Measurements from ENCODE around the gene AANAT. TPM values are rescaled to one million over a fixed set of nuclear protein-coding genes. Genes with fewer than 3 reads are reported as not detected.

The AANAT gene
- 0.17 TPM in 1 of 2 replicates, not detected in the other for total RNA-seq (2014; rRNA removed; shearing (Covaris generic))

- peak; percentile 83 for DNase-seq
- Histone ChIP-seq H3K4me3 (ENCODE audit: insufficient read depth, low read depth, low read length) (no peak within 1 kb of the TSS), H3K36me3 (replicated peaks; ENCODE audit: control insufficient read depth, insufficient read depth, low read length) (no peaks in the 10 kb centered on the region), H3K27me3 (ENCODE audit: control insufficient read depth, insufficient read depth, low read length) (no peaks in the 10 kb centered on the region; the same call in 1 of the 2 replicates)
These were observed at the start of gene AANAT for GRCh38 chr17:76467366-76467765. AANAT (plus strand) TSS chr17:76467603; CDS start chr17:76468747, 1,144 bp downstream.

GRCh38 chr17:76419576-76420260 lies 47.7 kb upstream of the AANAT start:
- DNase-seq, result no peak
- Histone ChIP-seq H3K4me3 (ENCODE audit: insufficient read depth, low read depth, low read length) (no peak overlapping the region), H3K36me3 (replicated peaks; ENCODE audit: control insufficient read depth, insufficient read depth, low read length) (peaks cover 1% of the 10 kb centered on the region; the same call in 1 of the 2 replicates), H3K27me3 (ENCODE audit: control insufficient read depth, insufficient read depth, low read length) (no peaks in the 10 kb centered on the region)

GRCh38 chr17:76420356-76421043 lies 46.9 kb upstream of the AANAT start:
- Histone ChIP-seq H3K4me3 (ENCODE audit: insufficient read depth, low read depth, low read length) (no peak overlapping the region), H3K36me3 (replicated peaks; ENCODE audit: control insufficient read depth, insufficient read depth, low read length) (peaks cover 1% of the 10 kb centered on the region; the same call in 1 of the 2 replicates), H3K27me3 (ENCODE audit: control insufficient read depth, insufficient read depth, low read length) (no peaks in the 10 kb centered on the region)
- no peak for DNase-seq

- peak; percentile 60 for DNase-seq
- Histone ChIP-seq H3K27me3 (ENCODE audit: control insufficient read depth, insufficient read depth, low read length) (no peaks in the 10 kb centered on the region), H3K36me3 (replicated peaks; ENCODE audit: control insufficient read depth, insufficient read depth, low read length) (peaks cover 1% of the 10 kb centered on the region; the same call in 1 of the 2 replicates), H3K4me3 (ENCODE audit: insufficient read depth, low read depth, low read length) (no peak overlapping the region)
These were observed 46.4 kb upstream of the AANAT start for GRCh38 chr17:76421044-76421407.

GRCh38 chr17:76422406-76422805 lies 45.0 kb upstream of the AANAT start:
- Histone ChIP-seq H3K36me3 (replicated peaks; ENCODE audit: control insufficient read depth, insufficient read depth, low read length) (peaks cover 1% of the 10 kb centered on the region; the same call in 1 of the 2 replicates), H3K27me3 (ENCODE audit: control insufficient read depth, insufficient read depth, low read length) (no peaks in the 10 kb centered on the region), H3K4me3 (ENCODE audit: insufficient read depth, low read depth, low read length) (no peak overlapping the region)
- DNase-seq, result no peak

GRCh38 chr17:76422860-76423259 lies 44.5 kb upstream of the AANAT start:
- Histone ChIP-seq H3K4me3 (ENCODE audit: insufficient read depth, low read depth, low read length) (no peak overlapping the region), H3K36me3 (replicated peaks; ENCODE audit: control insufficient read depth, insufficient read depth, low read length) (no peaks in the 10 kb centered on the region), H3K27me3 (ENCODE audit: control insufficient read depth, insufficient read depth, low read length) (no peaks in the 10 kb centered on the region)
- no peak for DNase-seq

GRCh38 chr17:76426853-76427252 lies 40.5 kb upstream of the AANAT start:
- Histone ChIP-seq H3K4me3 (ENCODE audit: insufficient read depth, low read depth, low read length) (no peak overlapping the region), H3K36me3 (replicated peaks; ENCODE audit: control insufficient read depth, insufficient read depth, low read length) (no peaks in the 10 kb centered on the region), H3K27me3 (ENCODE audit: control insufficient read depth, insufficient read depth, low read length) (no peaks in the 10 kb centered on the region)
- DNase-seq, result no peak

GRCh38 chr17:76427501-76428231 lies 39.7 kb upstream of the AANAT start:
- H3K36me3 ChIP-seq (replicated peaks; ENCODE audit: control insufficient read depth, insufficient read depth, low read length), result no peaks in the 10 kb centered on the region
- DNase-seq, result no peak

GRCh38 chr17:76428511-76428910 lies 38.9 kb upstream of the AANAT start:
- H3K36me3 ChIP-seq (replicated peaks; ENCODE audit: control insufficient read depth, insufficient read depth, low read length), result no peaks in the 10 kb centered on the region
- H3K27me3 ChIP-seq (ENCODE audit: control insufficient read depth, insufficient read depth, low read length), result no peaks in the 10 kb centered on the region
- DNase-seq, result no peak
- H3K4me3 ChIP-seq (ENCODE audit: insufficient read depth, low read depth, low read length), result no peak overlapping the region

More at GRCh38 chr17:76427501-76428231, 39.7 kb upstream of the AANAT start:
- no peak overlapping the region for H3K4me3 ChIP-seq (ENCODE audit: insufficient read depth, low read depth, low read length)
- no peaks in the 10 kb centered on the region for H3K27me3 ChIP-seq (ENCODE audit: control insufficient read depth, insufficient read depth, low read length)

- DNase-seq, result no peak
- no peaks in the 10 kb centered on the region for H3K36me3 ChIP-seq (replicated peaks; ENCODE audit: control insufficient read depth, insufficient read depth, low read length)
- H3K27me3 ChIP-seq (ENCODE audit: control insufficient read depth, insufficient read depth, low read length), result no peaks in the 10 kb centered on the region
- H3K4me3 ChIP-seq (ENCODE audit: insufficient read depth, low read depth, low read length), result no peak overlapping the region
These were observed 35.9 kb upstream of the AANAT start for GRCh38 chr17:76431509-76431908.

- H3K27me3 ChIP-seq (ENCODE audit: control insufficient read depth, insufficient read depth, low read length), result no peaks in the 10 kb centered on the region
- DNase-seq, result no peak
- H3K4me3 ChIP-seq (ENCODE audit: insufficient read depth, low read depth, low read length), result no peak overlapping the region
- no peaks in the 10 kb centered on the region for H3K36me3 ChIP-seq (replicated peaks; ENCODE audit: control insufficient read depth, insufficient read depth, low read length)
These were observed 35.4 kb upstream of the AANAT start for GRCh38 chr17:76432004-76432403.

- Histone ChIP-seq H3K4me3 (ENCODE audit: insufficient read depth, low read depth, low read length) (no peak overlapping the region), H3K36me3 (replicated peaks; ENCODE audit: control insufficient read depth, insufficient read depth, low read length) (no peaks in the 10 kb centered on the region), H3K27me3 (ENCODE audit: control insufficient read depth, insufficient read depth, low read length) (no peaks in the 10 kb centered on the region)
- DNase-seq, result no peak
These were observed 34.6 kb upstream of the AANAT start for GRCh38 chr17:76432712-76433336.

- no peak for DNase-seq
- H3K36me3 ChIP-seq (replicated peaks; ENCODE audit: control insufficient read depth, insufficient read depth, low read length), result no peaks in the 10 kb centered on the region
- no peaks in the 10 kb centered on the region for H3K27me3 ChIP-seq (ENCODE audit: control insufficient read depth, insufficient read depth, low read length)
- H3K4me3 ChIP-seq (ENCODE audit: insufficient read depth, low read depth, low read length), result no peak overlapping the region
These were observed 33.7 kb upstream of the AANAT start for GRCh38 chr17:76433693-76434092.

GRCh38 chr17:76434870-76435269 lies 32.5 kb upstream of the AANAT start:
- DNase-seq, result no peak
- H3K4me3 ChIP-seq (ENCODE audit: insufficient read depth, low read depth, low read length), result no peak overlapping the region
- no peaks in the 10 kb centered on the region; the same call in 1 of the 2 replicates for H3K36me3 ChIP-seq (replicated peaks; ENCODE audit: control insufficient read depth, insufficient read depth, low read length)
- H3K27me3 ChIP-seq (ENCODE audit: control insufficient read depth, insufficient read depth, low read length), result no peaks in the 10 kb centered on the region
